H1 (cell line): ENCODE results near the gene CHI3L1. TPM values are rescaled to one million over a fixed set of nuclear protein-coding genes. Genes with fewer than 3 reads are reported as not detected.
A peak's percentile ranks its signal among the peaks of the same experiment; 100 is the strongest.

Experiments used
- CTCF ChIA-PET: fragments of 300-600 bp; sonication (Branson Sonifier 250); formaldehyde crosslinking; loops from one replicate; lab custom pipeline; 2021; ENCODE audit not compliant: partially characterized antibody; lab: Charles Lee
- POLR2A ChIA-PET: fragments of 300-600 bp; sonication (Branson Sonifier 250); formaldehyde crosslinking; loops from one replicate; lab custom pipeline; 2021; ENCODE audit warnings: inconsistent platforms; ENCODE audit not compliant: partially characterized antibody; lab: Charles Lee
- DNase-seq, 2 experiments: peaks; one replicate each; pipeline versions ENCODE4 v3.0.0 to v3.0.0-alpha.2; 2010 to 2022; ENCODE audit warnings: low spot score in 2 of 2, low read depth in 1 of 2, mixed read lengths in 1 of 2
- FAIRE-seq: peaks from 2 replicates; lab custom pipeline; 2011; peaks lifted over from hg19 to GRCh38; lab: Jason Lieb, UNC
- H2AFZ ChIP-seq: 2 replicates; pipeline ENCODE4 v1.8.1; 2012; ENCODE audit warnings: low read length, inconsistent platforms
- H2AK5ac ChIP-seq: 2 replicates; pipeline ENCODE4 v1.6.1; 2013; ENCODE audit warnings: low read depth, low read length
- H2BK120ac ChIP-seq: replicated peaks from 2 replicates; pipeline ENCODE3; 2013; ENCODE audit warnings: low read depth, low read length, inconsistent platforms
- H2BK12ac ChIP-seq: 2 replicates; pipeline ENCODE4 v1.6.1; 2013; ENCODE audit warnings: low read depth, low read length
- H2BK15ac ChIP-seq: 2 replicates; pipeline ENCODE4 v1.6.1; 2013; ENCODE audit warnings: low read length
- H2BK20ac ChIP-seq: 2 replicates; pipeline ENCODE4 v1.6.1; 2013; ENCODE audit warnings: low read length
- H2BK5ac ChIP-seq: 2 replicates; pipeline ENCODE4 v1.6.1; 2013; ENCODE audit warnings: low read depth, low read length
- H3K14ac ChIP-seq: 2 replicates; pipeline ENCODE4 v1.6.1; 2013; ENCODE audit warnings: inconsistent platforms; ENCODE audit not compliant: insufficient read length
- H3K18ac ChIP-seq: 2 replicates; pipeline ENCODE4 v1.6.1; 2013; ENCODE audit warnings: low read length; ENCODE audit errors: extremely low read depth
- H3K23ac ChIP-seq: 2 replicates; pipeline ENCODE4 v1.6.1; 2013; ENCODE audit warnings: inconsistent platforms; ENCODE audit not compliant: insufficient read length
- H3K23me2 ChIP-seq: 2 replicates; pipeline ENCODE4 v1.6.1; 2013; ENCODE audit warnings: low read depth, low read length
- H3K27ac ChIP-seq: 2 replicates; pipeline ENCODE4 v1.6.1; 2011; ENCODE audit warnings: low read depth, low read length, inconsistent platforms
- H3K27me3 ChIP-seq, 4 experiments: replicated peaks in 1 of 4; 1 replicate in 1 of 4; 2 replicates in 3 of 4; pipeline versions ENCODE4 v1.6.1 to v1.8.1; 2011 to 2013; ENCODE audit warnings: low read length in 3 of 4, mild to moderate bottlenecking in 3 of 4, inconsistent platforms in 2 of 4, mixed read lengths in 2 of 4, moderate library complexity in 1 of 4; ENCODE audit not compliant: control insufficient read depth in 3 of 4, insufficient read depth in 3 of 4; ENCODE audit errors: extremely low read depth in 1 of 4
- H3K36me3 ChIP-seq, 4 experiments: 2 replicates each; pipeline versions ENCODE4 v1.6.1 to v1.8.1; 2011 to 2013; ENCODE audit warnings: mild to moderate bottlenecking in 4 of 4, low read length in 3 of 4, moderate library complexity in 2 of 4, control low read depth in 1 of 4, inconsistent platforms in 1 of 4; ENCODE audit not compliant: insufficient read depth in 4 of 4, control insufficient read depth in 2 of 4
- H3K4ac ChIP-seq: replicated peaks from 2 replicates; pipeline ENCODE3; 2013; ENCODE audit warnings: low read length, low read depth, mixed read lengths, inconsistent platforms; ENCODE audit not compliant: insufficient read length
- H3K4me1 ChIP-seq, 4 experiments: replicated peaks in 1 of 4; 1 replicate in 1 of 4; 2 replicates in 3 of 4; pipeline versions ENCODE4 v1.6.1 to v1.8.1; 2011 to 2013; ENCODE audit warnings: low read length in 3 of 4, inconsistent platforms in 2 of 4, mixed read lengths in 1 of 4; ENCODE audit not compliant: insufficient read depth in 4 of 4, control insufficient read depth in 3 of 4
- H3K4me2 ChIP-seq, 2 experiments: 2 replicates each; pipeline versions ENCODE4 v1.6.1 to v1.8.1; 2011 to 2013; ENCODE audit warnings: low read depth in 2 of 2, low read length in 2 of 2, control low read depth in 1 of 2, inconsistent platforms in 1 of 2, mild to moderate bottlenecking in 1 of 2; ENCODE audit not compliant: insufficient read depth in 1 of 2
- H3K4me3 ChIP-seq, 4 experiments: fragments of 200-600, 300-600 bp in 1 of 4; sonication (generic), shearing (Covaris generic), sonication (Bioruptor Twin) in 1 of 4; 2 replicates each; pipeline versions ENCODE4 v1.5.1 to v1.8.1; 2011 to 2016; ENCODE audit warnings: low read length in 4 of 4, low read depth in 3 of 4, control low read depth in 2 of 4, inconsistent platforms in 2 of 4, mild to moderate bottlenecking in 2 of 4, mixed read lengths in 1 of 4, moderate library complexity in 1 of 4; ENCODE audit not compliant: insufficient read depth in 2 of 4; ENCODE audit errors: extremely low read depth in 1 of 4
- H3K56ac ChIP-seq: replicated peaks from 2 replicates; pipeline ENCODE3; 2013; ENCODE audit warnings: low read depth, mild to moderate bottlenecking, mixed read lengths, low read length, inconsistent platforms; ENCODE audit not compliant: insufficient read length
- H3K79me1 ChIP-seq: 2 replicates; pipeline ENCODE4 v1.6.1; 2013; ENCODE audit warnings: low read depth, low read length, control low read depth
- H3K79me2 ChIP-seq, 2 experiments: 2 replicates each; pipeline versions ENCODE4 v1.6.1 to v1.8.1; 2012 to 2013; ENCODE audit warnings: low read length in 2 of 2, mild to moderate bottlenecking in 2 of 2, inconsistent platforms in 1 of 2; ENCODE audit not compliant: insufficient read depth in 2 of 2, control insufficient read depth in 1 of 2
- H3K9ac ChIP-seq, 4 experiments: replicated peaks in 1 of 4; 1 replicate in 1 of 4; 2 replicates in 3 of 4; pipeline versions ENCODE4 v1.6.1 to v1.8.1; 2011 to 2013; ENCODE audit warnings: low read depth in 3 of 4, low read length in 3 of 4, control low read depth in 2 of 4, mild to moderate bottlenecking in 2 of 4, moderate library complexity in 2 of 4, inconsistent platforms in 1 of 4; ENCODE audit errors: extremely low read depth in 1 of 4
- H3K9me3 ChIP-seq, 2 experiments: 2 replicates each; pipeline versions ENCODE4 v1.6.1 to v1.8.1; 2012 to 2013; ENCODE audit warnings: mild to moderate bottlenecking in 2 of 2, moderate library complexity in 2 of 2, control low read depth in 1 of 2, inconsistent platforms in 1 of 2, low read depth in 1 of 2, low read length in 1 of 2, mixed read lengths in 1 of 2; ENCODE audit not compliant: insufficient read depth in 2 of 2
- H4K20me1 ChIP-seq, 2 experiments: replicated peaks in 1 of 2; 2 replicates each; pipeline versions ENCODE3 to v1.8.1; 2011 to 2013; ENCODE audit warnings: inconsistent platforms in 2 of 2, low read length in 2 of 2, mild to moderate bottlenecking in 1 of 2; ENCODE audit not compliant: insufficient read depth in 2 of 2, control insufficient read depth in 1 of 2
- H4K5ac ChIP-seq: 2 replicates; pipeline ENCODE4 v1.6.1; 2013; ENCODE audit warnings: low read length, low read depth, mixed read lengths, inconsistent platforms; ENCODE audit not compliant: insufficient read length
- H4K8ac ChIP-seq: 2 replicates; pipeline ENCODE4 v1.8.0; 2013; ENCODE audit warnings: mild to moderate bottlenecking, moderate library complexity, low read length, inconsistent platforms; ENCODE audit not compliant: insufficient read depth; ENCODE audit errors: extremely low read depth
- H4K91ac ChIP-seq: replicated peaks from 2 replicates; pipeline ENCODE3; 2013; ENCODE audit warnings: low read length, mixed read lengths, inconsistent platforms; ENCODE audit not compliant: insufficient read length
- BACH1 ChIP-seq: IDR thresholded peaks from 2 replicates; pipeline ENCODE4 v1.6.1; 2012; ENCODE audit warnings: low read length, improper control_type of control experiment
- BCL11A ChIP-seq, 2 experiments: IDR thresholded peaks; one replicate each; pipeline ENCODE4 v1.6.1; 2011; ENCODE audit warnings: low read depth in 2 of 2, low read length in 2 of 2, mild to moderate bottlenecking in 2 of 2
- CBX5 ChIP-seq: fragments of 300-800, 300-1000 bp; sonication (generic); IDR thresholded peaks from 2 replicates; pipeline ENCODE4 v1.7.1; 2016; ENCODE audit warnings: antibody characterized with exemption, low read length, low read depth
- CREB1 ChIP-seq: IDR thresholded peaks from 2 replicates; pipeline ENCODE4 v1.6.1; 2012; ENCODE audit warnings: inconsistent platforms
- FOSL1 ChIP-seq: IDR thresholded peaks from 2 replicates; pipeline ENCODE4 v1.6.1; 2011; ENCODE audit warnings: mild to moderate bottlenecking, low read depth, low read length, moderate library complexity; ENCODE audit not compliant: insufficient read depth
- JUND ChIP-seq: IDR thresholded peaks from 2 replicates; pipeline ENCODE4 v1.6.1; 2011; ENCODE audit warnings: mild to moderate bottlenecking, improper control_type of control experiment, low read length
- NRF1 ChIP-seq: IDR thresholded peaks from 2 replicates; pipeline ENCODE4 v1.6.1; 2011; ENCODE audit warnings: mild to moderate bottlenecking, low read depth, low read length, improper control_type of control experiment
- PHF8 ChIP-seq: fragments of 200-600 bp; sonication (generic); conservative IDR thresholded peaks from 2 replicates; pipeline ENCODE4 v1.7.1; 2012; ENCODE audit warnings: low read depth, mild to moderate bottlenecking, inconsistent platforms, low read length, moderate library complexity
- POLR2AphosphoS5 ChIP-seq: IDR thresholded peaks from 2 replicates; pipeline ENCODE4 v1.6.1; 2011; ENCODE audit warnings: low read depth, low read length
- SIRT6 ChIP-seq: IDR thresholded peaks from one replicate; pipeline ENCODE4 v1.7.1; 2012; ENCODE audit warnings: low read length, inconsistent platforms
- SUZ12 ChIP-seq: fragments of 200-600 bp; sonication (generic); IDR thresholded peaks from 2 replicates; pipeline ENCODE4 v1.6.1; 2012; ENCODE audit warnings: mild to moderate bottlenecking, inconsistent platforms, low read length, moderate library complexity, mixed read lengths
- WGBS, 2 experiments: shearing (Covaris generic) in 1 of 2; methylation state at CpG; one replicate each; pipeline versions ENCODE4 v1.1.6 to v1.1.7; 2013 to 2015; ENCODE audit warnings: low lambda C conversion rate in 2 of 2, mixed read lengths in 2 of 2, inconsistent platforms in 1 of 2, low coverage in 1 of 2, missing lambda C conversion rate in 1 of 2; ENCODE audit not compliant: insufficient replicate concordance in 2 of 2, insufficient coverage in 1 of 2, insufficient read length in 1 of 2; ENCODE audit errors: extremely low coverage in 1 of 2, missing lambda C conversion rate in 1 of 2; 5-methylcytosine and 5-hydroxymethylcytosine counted together
- polyA plus RNA-seq, 7 experiments: library from polyadenylated mRNA; depleted of rRNA in 3 of 7; stranded (reverse) in 5 of 7; unstranded in 2 of 7; fragments of >200 nt in 5 of 7; fragments of 200-250 nt in 2 of 7; gene quantifications; 1 replicate in 5 of 7; 2 replicates in 1 of 7; 4 replicates in 1 of 7; pipeline versions ENCODE4 v1.2.1 to v1.2.3, GENCODE V29; 2011 to 2013; ENCODE audit warnings: missing spikeins in 2 of 7, mixed read lengths in 2 of 7
- total RNA-seq: library from RNA; stranded (reverse); fragmentation: NEBNext Ultra II Directional; extraction: Animal tissue kit (Norgen Biotek cat#: 25700); gene quantifications from 2 replicates; pipeline ENCODE4 v1.2.1, GENCODE V29; 2021
- TF ChIP-seq, protein P1 (sequence below): IDR thresholded peaks from 2 replicates; pipeline ENCODE4 v1.6.1; 2011; ENCODE audit warnings: low read length, improper control_type of control experiment

The CHI3L1 gene
- total and polyA plus RNA-seq, 2 of the 8 experiments (the other 6 are each of a cell fraction or from before 2014, with no cell fraction given), result 1.0 TPM; not detected in 1

DNA sequence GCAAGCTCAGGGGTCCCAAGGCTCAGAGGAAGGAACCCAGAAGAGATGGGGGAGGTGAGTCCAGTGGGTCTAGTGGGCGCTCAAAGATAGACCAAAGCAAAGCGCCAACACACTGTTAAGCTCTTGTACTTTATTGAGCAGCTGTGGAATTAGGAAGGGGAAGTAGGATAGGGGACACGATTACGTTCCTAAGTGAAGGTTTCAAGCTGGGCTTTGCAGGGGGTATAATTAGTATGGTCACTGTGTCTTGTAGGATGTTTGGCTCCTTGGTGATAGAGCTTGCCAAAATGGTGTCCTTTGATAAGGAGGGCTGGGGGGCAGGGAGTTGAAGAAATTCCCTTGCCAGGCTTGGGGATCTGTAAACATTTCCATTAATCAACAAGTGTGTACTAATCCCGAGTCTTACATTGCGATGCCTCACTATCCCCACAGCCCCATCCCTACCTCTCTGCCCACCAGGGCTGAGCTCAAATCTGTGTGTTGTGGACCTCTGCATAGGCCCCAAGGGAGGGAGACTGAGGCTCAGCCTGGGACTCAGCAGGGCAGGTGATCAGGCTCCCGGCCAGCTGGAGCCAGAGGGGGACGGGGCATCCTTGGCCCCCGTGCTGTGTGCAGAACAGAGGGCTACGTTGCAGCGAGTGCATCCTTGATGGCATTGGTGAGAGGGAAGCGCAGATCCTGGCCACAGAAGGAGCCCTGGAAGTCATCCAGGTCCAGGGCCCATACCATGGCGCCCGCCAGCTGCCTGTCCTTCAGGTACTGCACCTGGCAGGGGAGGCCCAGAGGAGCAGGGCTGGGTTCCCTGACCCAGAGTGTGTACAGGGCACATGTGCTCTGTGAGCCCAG is 7.5 kb downstream of the CHI3L1 start:
- Histone ChIP-seq H2AFZ (no peak overlapping the region), H3K4ac (peak overlapping the region; percentile 65), H4K91ac (no peak overlapping the region), H3K36me3 (no peaks in the 10 kb centered on the region), H3K9ac (no peak overlapping the region), H2BK5ac (no peak overlapping the region), H4K5ac (no peak overlapping the region), H2BK12ac (no peak overlapping the region), H3K4me3 (no peak overlapping the region), H3K79me1 (no peaks in the 10 kb centered on the region), H3K23me2 (no peaks in the 10 kb centered on the region), H3K4me2 (no peak overlapping the region), H3K9me3 (no peaks in the 10 kb centered on the region), H3K4me1 (peaks cover 0 to 3% (median 2%) of the 10 kb centered on the region in 4 experiments; a peak in 2 of 7 replicates), H3K23ac (no peak overlapping the region), H2BK15ac (no peak overlapping the region), H3K27ac (no peak overlapping the region), H3K79me2 (no peaks in the 10 kb centered on the region), H3K27me3 (no peaks in the 10 kb centered on the region), H2AK5ac (no peak overlapping the region), H2BK20ac (0 out of 2 replicates have a peak overlapping the region, but pooled peaks have one; percentile 6), H4K20me1 (no peaks in the 10 kb centered on the region), H4K8ac (no peak overlapping the region; the same call in none of the 2 replicates), H2BK120ac (no peak overlapping the region), H3K56ac (no peak overlapping the region), H3K14ac (no peak overlapping the region), H3K18ac (no peak overlapping the region; the same call in 1 of the 2 replicates)
- FAIRE-seq, result no peak
- ChIA-PET CTCF (interaction anchor here (0.7 to 12.8 kb wide), 16 partner anchors 11 to 140 kb away, joined by 3 to 140 read pairs (median 4); no protein-coding TSS in a partner anchor), POLR2A (no interaction called here)
- WGBS, 2 experiments, result 83% methylated on average over 14 of the region's 14 CpGs; no CpG with 5 or more reads in 1 of the 2 experiments
- DNase-seq, result no peak
- TF ChIP-seq, protein P1, sequence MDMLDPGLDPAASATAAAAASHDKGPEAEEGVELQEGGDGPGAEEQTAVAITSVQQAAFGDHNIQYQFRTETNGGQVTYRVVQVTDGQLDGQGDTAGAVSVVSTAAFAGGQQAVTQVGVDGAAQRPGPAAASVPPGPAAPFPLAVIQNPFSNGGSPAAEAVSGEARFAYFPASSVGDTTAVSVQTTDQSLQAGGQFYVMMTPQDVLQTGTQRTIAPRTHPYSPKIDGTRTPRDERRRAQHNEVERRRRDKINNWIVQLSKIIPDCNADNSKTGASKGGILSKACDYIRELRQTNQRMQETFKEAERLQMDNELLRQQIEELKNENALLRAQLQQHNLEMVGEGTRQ, result no peak
- no peak for TF ChIP-seq PHF8
- TF ChIP-seq CBX5, result no peak
- no peak for TF ChIP-seq SIRT6
- no peak for TF ChIP-seq NRF1
- TF ChIP-seq BCL11A (IDR thresholded peaks at IDR 0.05; ENCODE audit: low read depth in 2 of 2, low read length in 2 of 2), result no peak
- no peak for TF ChIP-seq BACH1
- TF ChIP-seq SUZ12, result no peak
- TF ChIP-seq CREB1, result no peak
- TF ChIP-seq FOSL1, result no peak
- TF ChIP-seq POLR2AphosphoS5, result no peak
- no peak for TF ChIP-seq JUND
